BJ (cell line): ENCODE measurements around the gene WDR88. TPM values are rescaled to one million over a fixed set of nuclear protein-coding genes. Genes with fewer than 3 reads are reported as not detected.
"Not testable (repeated sequence)": the region's sequence is repeated elsewhere in the genome, so short reads cannot be mapped to it uniquely, and the experiment has no call there.

ENCODE experiments used
- CTCF ChIA-PET: fragments of 350-600 bp; formaldehyde crosslinking; extraction: SDS; loops from one replicate; lab custom pipeline; 2021; ENCODE audit warnings: antibody characterized with exemption, inconsistent platforms; lab: Yijun Ruan, JAX
- POLR2A ChIA-PET: fragments of 300-600 bp; sonication (Branson Sonifier 250); formaldehyde crosslinking; extraction: SDS; loops from one replicate; lab custom pipeline; 2021; ENCODE audit warnings: antibody characterized with exemption; lab: Charles Lee
- DNase-seq: peaks from one replicate; pipeline ENCODE4 v3.0.0-alpha.2; 2011; ENCODE audit warnings: low read depth
- H3K27me3 ChIP-seq: 2 replicates; pipeline ENCODE4 v1.6.0; 2011; ENCODE audit warnings: low read length; ENCODE audit not compliant: control insufficient read depth, insufficient read depth
- H3K36me3 ChIP-seq: 2 replicates; pipeline ENCODE4 v1.5.1; 2011; ENCODE audit warnings: low read length; ENCODE audit not compliant: control insufficient read depth, insufficient read depth
- H3K4me3 ChIP-seq: 2 replicates; pipeline ENCODE4 v1.5.1; 2011; ENCODE audit warnings: low read depth, mild to moderate bottlenecking, control low read depth, low read length
- CTCF ChIP-seq: IDR thresholded peaks from 2 replicates; pipeline ENCODE4 v1.5.1; 2011; ENCODE audit warnings: low read depth, mild to moderate bottlenecking, control low read depth, inconsistent platforms, low read length, moderate library complexity; ENCODE audit not compliant: insufficient read depth
- polyA plus RNA-seq: library from polyadenylated mRNA; depleted of rRNA; stranded (reverse); fragments of >200 nt; gene quantifications from 2 replicates; pipeline ENCODE4 v1.2.3, GENCODE V29; 2011

Gene WDR88
- polyA plus RNA-seq, 1 experiment: not detected

- Histone ChIP-seq H3K27me3 (no peaks in the 10 kb centered on the region; the same call in 1 of the 2 replicates), H3K36me3 (no peaks in the 10 kb centered on the region), H3K4me3 (no peak overlapping the region)
- DNase-seq: no peak
- ChIA-PET CTCF (interaction anchor here (1.0 to 7.7 kb wide), 5 partner anchors 9 to 62 kb away, joined by 3 to 104 read pairs (median 16); no protein-coding TSS in a partner anchor), POLR2A (no interaction called here)
- TF ChIP-seq CTCF: no peak
These were observed 54.7 kb downstream of the WDR88 start for GRCh38 chr19:33186431-33187182.

GRCh38 chr19:33187183-33187540, 55.2 kb downstream of the WDR88 start:
- no peak for TF ChIP-seq CTCF
- DNase-seq: no peak
- CTCF ChIA-PET: interaction anchor here (1.9 to 7.7 kb wide), 4 partner anchors 10 to 63 kb away, joined by 5 to 104 read pairs (median 50); no protein-coding TSS in a partner anchor
- Histone ChIP-seq H3K36me3 (no peaks in the 10 kb centered on the region), H3K4me3 (no peak overlapping the region), H3K27me3 (peaks cover 2% of the 10 kb centered on the region)
- POLR2A ChIA-PET: no interaction called here

- Histone ChIP-seq H3K4me3 (no peak overlapping the region), H3K27me3 (peaks cover 5% of the 10 kb centered on the region), H3K36me3 (no peaks in the 10 kb centered on the region)
- POLR2A ChIA-PET: no interaction called here
- CTCF ChIA-PET: interaction anchor here (0.8 to 7.7 kb wide), 2 partner anchors 13 to 65 kb away, joined by 3 to 104 read pairs; no protein-coding TSS in a partner anchor
- TF ChIP-seq CTCF: no peak
- no peak for DNase-seq
These were observed 57.5 kb downstream of the WDR88 start for GRCh38 chr19:33189453-33189852.

GRCh38 chr19:33191092-33191491, 59.2 kb downstream of the WDR88 start:
- DNase-seq, H3K27me3 ChIP-seq, H3K36me3 ChIP-seq, POLR2A ChIA-PET, H3K4me3 ChIP-seq: not testable (repeated sequence)
- CTCF ChIA-PET: interaction anchor here (0.8 to 1.2 kb wide), 3 partner anchors 8 to 66 kb away, joined by 4 to 5 read pairs (median 4); no protein-coding TSS in a partner anchor

- ChIA-PET CTCF (interaction anchor here (0.6 to 1.2 kb wide), 4 partner anchors 8 to 67 kb away, joined by 3 to 5 read pairs (median 4); no protein-coding TSS in a partner anchor), POLR2A (no interaction called here)
- no peak for TF ChIP-seq CTCF
- Histone ChIP-seq H3K27me3 (peaks cover 5% of the 10 kb centered on the region), H3K4me3 (no peak overlapping the region), H3K36me3 (no peaks in the 10 kb centered on the region)
- no peak for DNase-seq
These were observed 59.6 kb downstream of the WDR88 start for GRCh38 chr19:33191501-33191900.
